Adipocyte (in vitro differentiated cells): ENCODE data around the gene DNAH17.

Experiments
- DNase-seq: peaks from one replicate; pipeline ENCODE4 v3.0.0-alpha.2; 2015; ENCODE audit warnings: low read depth
- H3K27me3 ChIP-seq: replicated peaks from 2 replicates; pipeline ENCODE4 v1.7.0; 2013; ENCODE audit warnings: mild to moderate bottlenecking, low read length, moderate library complexity; ENCODE audit not compliant: control insufficient read depth, insufficient read depth
- H3K36me3 ChIP-seq: 2 replicates; pipeline ENCODE4 v1.7.0; 2013; ENCODE audit warnings: low read length, mild to moderate bottlenecking, moderate library complexity; ENCODE audit not compliant: control insufficient read depth, insufficient read depth, severe bottlenecking
- H3K4me1 ChIP-seq: 2 replicates; pipeline ENCODE4 v1.7.0; 2013; ENCODE audit warnings: mild to moderate bottlenecking, low read length, moderate library complexity; ENCODE audit not compliant: control insufficient read depth, insufficient read depth
- H3K4me3 ChIP-seq: 2 replicates; pipeline ENCODE4 v1.7.0; 2013; ENCODE audit warnings: mild to moderate bottlenecking, low read length, moderate library complexity
- H3K9ac ChIP-seq: 2 replicates; pipeline ENCODE4 v1.7.0; 2013; ENCODE audit warnings: mild to moderate bottlenecking, low read length, moderate library complexity
- H3K9me3 ChIP-seq: 2 replicates; pipeline ENCODE4 v1.7.0; 2013; ENCODE audit warnings: mild to moderate bottlenecking, low read length, moderate library complexity; ENCODE audit not compliant: control insufficient read depth

DNAH17 gene

GRCh38 chr17:78407387-78408000, 169.7 kb downstream of the DNAH17 start:
- no peak for DNase-seq
- Histone ChIP-seq H3K9me3 (no peaks in the 10 kb centered on the region), H3K9ac (no peak overlapping the region), H3K4me3 (no peak overlapping the region), H3K27me3 (no peaks in the 10 kb centered on the region), H3K36me3 (peaks cover 38% of the 10 kb centered on the region), H3K4me1 (peaks cover 43% of the 10 kb centered on the region)

- H3K9me3 ChIP-seq: no peaks in the 10 kb centered on the region
- H3K36me3 ChIP-seq: peaks cover 43% of the 10 kb centered on the region
- peaks cover 38% of the 10 kb centered on the region for H3K4me1 ChIP-seq
- no peak overlapping the region for H3K4me3 ChIP-seq
- DNase-seq: no peak
- no peak overlapping the region for H3K9ac ChIP-seq
- H3K27me3 ChIP-seq: no peaks in the 10 kb centered on the region
Observed at GRCh38 chr17:78406920-78407319, 170.3 kb downstream of the DNAH17 start.

- H3K9me3 ChIP-seq: no peaks in the 10 kb centered on the region
- H3K36me3 ChIP-seq: peaks cover 48% of the 10 kb centered on the region
- DNase-seq: no peak
Observed at GRCh38 chr17:78406396-78406795, 170.8 kb downstream of the DNAH17 start.

GRCh38 chr17:78403822-78404221, 173.4 kb downstream of the DNAH17 start:
- peaks cover 67% of the 10 kb centered on the region for H3K36me3 ChIP-seq
- no peaks in the 10 kb centered on the region for H3K9me3 ChIP-seq
- H3K4me3 ChIP-seq: no peak overlapping the region
- H3K27me3 ChIP-seq: no peaks in the 10 kb centered on the region
- peaks cover 20% of the 10 kb centered on the region for H3K4me1 ChIP-seq
- no peak for DNase-seq
- no peak overlapping the region for H3K9ac ChIP-seq

More at GRCh38 chr17:78406396-78406795, 170.8 kb downstream of the DNAH17 start:
- Histone ChIP-seq H3K9ac (no peak overlapping the region), H3K4me1 (peaks cover 32% of the 10 kb centered on the region), H3K27me3 (no peaks in the 10 kb centered on the region), H3K4me3 (no peak overlapping the region)

GRCh38 chr17:78401891-78402290, 175.3 kb downstream of the DNAH17 start:
- H3K27me3 ChIP-seq: no peaks in the 10 kb centered on the region
- DNase-seq: no peak
- H3K9me3 ChIP-seq: no peaks in the 10 kb centered on the region
- H3K9ac ChIP-seq: no peak overlapping the region
- H3K4me1 ChIP-seq: peaks cover 21% of the 10 kb centered on the region
- no peak overlapping the region for H3K4me3 ChIP-seq
- peaks cover 81% of the 10 kb centered on the region for H3K36me3 ChIP-seq

GRCh38 chr17:78401246-78401645, 175.9 kb downstream of the DNAH17 start:
- Histone ChIP-seq H3K27me3 (no peaks in the 10 kb centered on the region), H3K9me3 (no peaks in the 10 kb centered on the region), H3K36me3 (peaks cover 86% of the 10 kb centered on the region), H3K4me3 (no peak overlapping the region), H3K4me1 (peaks cover 23% of the 10 kb centered on the region), H3K9ac (no peak overlapping the region)
- DNase-seq: no peak

- no peaks in the 10 kb centered on the region for H3K9me3 ChIP-seq
- no peak overlapping the region for H3K9ac ChIP-seq
- no peak overlapping the region for H3K4me3 ChIP-seq
- no peaks in the 10 kb centered on the region for H3K27me3 ChIP-seq
- H3K36me3 ChIP-seq: peaks cover 89% of the 10 kb centered on the region
- peaks cover 23% of the 10 kb centered on the region for H3K4me1 ChIP-seq
- DNase-seq: no peak
Observed at GRCh38 chr17:78400581-78401240, 176.5 kb downstream of the DNAH17 start.

GRCh38 chr17:78399693-78400144, 177.5 kb downstream of the DNAH17 start:
- no peaks in the 10 kb centered on the region for H3K27me3 ChIP-seq
- no peak overlapping the region for H3K9ac ChIP-seq
- H3K4me1 ChIP-seq: peaks cover 23% of the 10 kb centered on the region
- peaks cover 90% of the 10 kb centered on the region for H3K36me3 ChIP-seq
- H3K4me3 ChIP-seq: no peak overlapping the region
- DNase-seq: no peak
- H3K9me3 ChIP-seq: no peaks in the 10 kb centered on the region

- Histone ChIP-seq H3K4me3 (no peak overlapping the region), H3K4me1 (peaks cover 23% of the 10 kb centered on the region), H3K27me3 (no peaks in the 10 kb centered on the region), H3K9me3 (no peaks in the 10 kb centered on the region), H3K36me3 (peaks cover 87% of the 10 kb centered on the region), H3K9ac (no peak overlapping the region)
- no peak for DNase-seq
Observed at GRCh38 chr17:78399028-78399692, 178.0 kb downstream of the DNAH17 start.

GRCh38 chr17:78398390-78398789, 178.8 kb downstream of the DNAH17 start:
- DNase-seq: no peak
- no peak overlapping the region for H3K4me3 ChIP-seq
- peaks cover 85% of the 10 kb centered on the region for H3K36me3 ChIP-seq
- H3K27me3 ChIP-seq: no peaks in the 10 kb centered on the region
- no peaks in the 10 kb centered on the region for H3K9me3 ChIP-seq
- H3K4me1 ChIP-seq: peaks cover 23% of the 10 kb centered on the region
- H3K9ac ChIP-seq: no peak overlapping the region

GRCh38 chr17:78397681-78398101, 179.5 kb downstream of the DNAH17 start:
- H3K4me3 ChIP-seq: no peak overlapping the region
- no peaks in the 10 kb centered on the region for H3K27me3 ChIP-seq
- peaks cover 80% of the 10 kb centered on the region for H3K36me3 ChIP-seq
- no peak overlapping the region for H3K9ac ChIP-seq
- H3K4me1 ChIP-seq: peaks cover 23% of the 10 kb centered on the region
- no peaks in the 10 kb centered on the region for H3K9me3 ChIP-seq
- DNase-seq: peak; percentile 56
